ENCODE measurements around the gene HOXC12.

The HOXC12 gene

GRCh38 chr12:53983950-53984572 lies 29.4 kb downstream of the HOXC12 start:
- Histone ChIP-seq H3K4me3 (no peak overlapping the region), H3K4me2 (no peak overlapping the region)
- TF ChIP-seq Cebpa-rat (IDR thresholded peaks at IDR 0.05), result no peak

GRCh38 chr12:53984901-53985691 lies 30.4 kb downstream of the HOXC12 start, which contains the start of gene HOXC10:
HOXC10 (plus strand) TSS chr12:53985146; CDS start chr12:53985260, 114 bp downstream.
- Histone ChIP-seq H3K4me2 (no peak within 1 kb of the TSS), H3K9me3 (peaks cover 16% of the 10 kb centered on the region; the same call in 1 of the 2 replicates), H3K4me1 (no peaks in the 10 kb centered on the region), H3K27me3 (peaks cover 100% of the 10 kb centered on the region), H3K4me3 (no peak within 1 kb of the TSS), H4K20me1 (peaks cover 93% of the 10 kb centered on the region), H3K36me3 (no peaks in the 10 kb centered on the region), H3K9ac (no peak within 1 kb of the TSS), H3K27ac (no peak within 1 kb of the TSS)
- TF ChIP-seq Cebpa-rat (IDR thresholded peaks at IDR 0.05), result no peak

More at GRCh38 chr12:53983950-53984572, 29.4 kb downstream of the HOXC12 start:
- Histone ChIP-seq H3K9me3 (peaks cover 16% of the 10 kb centered on the region; the same call in 1 of the 2 replicates), H3K36me3 (no peaks in the 10 kb centered on the region), H3K27me3 (peaks cover 100% of the 10 kb centered on the region), H3K9ac (no peak overlapping the region), H3K27ac (no peak overlapping the region), H4K20me1 (peaks cover 93% of the 10 kb centered on the region), H3K4me1 (no peaks in the 10 kb centered on the region)

- no peak overlapping the region for H3K4me2 ChIP-seq
- H3K4me1 ChIP-seq, result no peaks in the 10 kb centered on the region
- no peaks in the 10 kb centered on the region for H3K36me3 ChIP-seq
- H3K27me3 ChIP-seq, result peaks cover 100% of the 10 kb centered on the region
- H3K9ac ChIP-seq, result no peak overlapping the region
- no peak overlapping the region for H3K27ac ChIP-seq
- H3K9me3 ChIP-seq, result peaks cover 16% of the 10 kb centered on the region; the same call in 1 of the 2 replicates
- no peak overlapping the region for H3K4me3 ChIP-seq
- H4K20me1 ChIP-seq, result peaks cover 93% of the 10 kb centered on the region
- no peak for TF ChIP-seq Cebpa-rat (IDR thresholded peaks at IDR 0.05)
Observed at GRCh38 chr12:53985692-53985993, 30.9 kb downstream of the HOXC12 start.

- no peak overlapping the region for H3K9ac ChIP-seq
- H3K4me3 ChIP-seq, result no peak overlapping the region
- H3K4me2 ChIP-seq, result no peak overlapping the region
- H3K4me1 ChIP-seq, result no peaks in the 10 kb centered on the region
- H3K27ac ChIP-seq, result no peak overlapping the region
- no peaks in the 10 kb centered on the region for H3K36me3 ChIP-seq
- no peak for TF ChIP-seq Cebpa-rat (IDR thresholded peaks at IDR 0.05)
- peaks cover 93% of the 10 kb centered on the region for H4K20me1 ChIP-seq
- peaks cover 16% of the 10 kb centered on the region; the same call in 1 of the 2 replicates for H3K9me3 ChIP-seq
- peaks cover 100% of the 10 kb centered on the region for H3K27me3 ChIP-seq
Observed at GRCh38 chr12:53985994-53986685, 31.4 kb downstream of the HOXC12 start.

GRCh38 chr12:53986686-53987483 lies 32.2 kb downstream of the HOXC12 start:
- H3K36me3 ChIP-seq, result no peaks in the 10 kb centered on the region
- H3K4me3 ChIP-seq, result no peak overlapping the region
- no peak overlapping the region for H3K9ac ChIP-seq
- peaks cover 100% of the 10 kb centered on the region for H3K27me3 ChIP-seq
- no peaks in the 10 kb centered on the region for H3K4me1 ChIP-seq
- no peak overlapping the region for H3K4me2 ChIP-seq
- peaks cover 93% of the 10 kb centered on the region for H4K20me1 ChIP-seq
- no peak for TF ChIP-seq Cebpa-rat (IDR thresholded peaks at IDR 0.05)
- H3K9me3 ChIP-seq, result peaks cover 13% of the 10 kb centered on the region; the same call in 1 of the 2 replicates
- no peak overlapping the region for H3K27ac ChIP-seq

- Histone ChIP-seq H3K36me3 (no peaks in the 10 kb centered on the region), H3K27ac (no peak overlapping the region), H3K4me2 (no peak overlapping the region), H4K20me1 (peaks cover 93% of the 10 kb centered on the region), H3K9me3 (peaks cover 11% of the 10 kb centered on the region; the same call in 1 of the 2 replicates), H3K27me3 (peaks cover 100% of the 10 kb centered on the region), H3K4me1 (no peaks in the 10 kb centered on the region), H3K9ac (no peak overlapping the region), H3K4me3 (no peak overlapping the region)
- no peak for TF ChIP-seq Cebpa-rat (IDR thresholded peaks at IDR 0.05)
Observed at GRCh38 chr12:53987787-53988230, 33.1 kb downstream of the HOXC12 start.

- Histone ChIP-seq H3K4me3 (no peak overlapping the region), H3K9ac (no peak overlapping the region), H3K9me3 (peaks cover 11% of the 10 kb centered on the region; the same call in 1 of the 2 replicates), H3K36me3 (no peaks in the 10 kb centered on the region), H4K20me1 (peaks cover 93% of the 10 kb centered on the region), H3K4me1 (no peaks in the 10 kb centered on the region), H3K27ac (no peak overlapping the region), H3K4me2 (no peak overlapping the region), H3K27me3 (peaks cover 100% of the 10 kb centered on the region)
- no peak for TF ChIP-seq Cebpa-rat (IDR thresholded peaks at IDR 0.05)
Observed at GRCh38 chr12:53988541-53989226, 34.0 kb downstream of the HOXC12 start.

GRCh38 chr12:53989227-53990113 lies 34.8 kb downstream of the HOXC12 start:
- no peaks in the 10 kb centered on the region for H3K36me3 ChIP-seq
- no peak for TF ChIP-seq Cebpa-rat (IDR thresholded peaks at IDR 0.05)
- no peak overlapping the region for H3K27ac ChIP-seq
- no peak overlapping the region for H3K9ac ChIP-seq
- peaks cover 11% of the 10 kb centered on the region; the same call in 1 of the 2 replicates for H3K9me3 ChIP-seq
- no peak overlapping the region for H3K4me2 ChIP-seq
- no peaks in the 10 kb centered on the region for H3K4me1 ChIP-seq
- peaks cover 100% of the 10 kb centered on the region for H3K27me3 ChIP-seq
- peaks cover 94% of the 10 kb centered on the region for H4K20me1 ChIP-seq
- no peak overlapping the region for H3K4me3 ChIP-seq
